Measurements from ENCODE around the gene KRTAP29-1. TPM values are rescaled to one million over a fixed set of nuclear protein-coding genes. Genes with fewer than 3 reads are reported as not detected.

Gene KRTAP29-1
- total and polyA plus RNA-seq, 8 donors = not detected

DNA sequence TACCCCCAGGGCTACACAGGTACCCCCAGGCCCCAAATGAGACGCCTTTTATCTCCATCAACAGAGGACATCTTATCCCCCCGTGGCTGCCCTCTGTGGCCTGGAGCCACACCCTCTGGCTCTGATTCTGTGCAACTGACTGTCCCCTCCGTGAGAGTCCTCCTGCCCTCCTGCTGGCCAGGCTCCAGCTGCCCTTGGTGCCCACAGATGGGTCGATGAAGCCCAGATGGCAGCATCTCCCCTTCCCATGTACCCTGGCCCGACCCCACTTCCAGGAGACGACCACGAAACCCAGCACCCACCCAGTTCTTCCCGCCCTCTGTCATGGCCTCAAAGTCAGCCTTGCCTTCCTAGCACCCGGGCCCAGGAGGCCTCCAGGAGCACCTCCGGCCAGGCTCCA lies 22.5 kb upstream of the KRTAP29-1 start:
- H3K4me3 ChIP-seq = no peak overlapping the region
- no peaks in the 10 kb centered on the region for H3K9me3 ChIP-seq
- H3K36me3 ChIP-seq = no peaks in the 10 kb centered on the region
- no peaks in the 10 kb centered on the region for H3K4me1 ChIP-seq
- intact Hi-C loops (cut with DNase I) = loop anchor here in 1 of 3 donors (5.0 kb wide), 1 partner anchor 418 kb away; no protein-coding TSS in a partner anchor
- TF ChIP-seq, protein P1, sequence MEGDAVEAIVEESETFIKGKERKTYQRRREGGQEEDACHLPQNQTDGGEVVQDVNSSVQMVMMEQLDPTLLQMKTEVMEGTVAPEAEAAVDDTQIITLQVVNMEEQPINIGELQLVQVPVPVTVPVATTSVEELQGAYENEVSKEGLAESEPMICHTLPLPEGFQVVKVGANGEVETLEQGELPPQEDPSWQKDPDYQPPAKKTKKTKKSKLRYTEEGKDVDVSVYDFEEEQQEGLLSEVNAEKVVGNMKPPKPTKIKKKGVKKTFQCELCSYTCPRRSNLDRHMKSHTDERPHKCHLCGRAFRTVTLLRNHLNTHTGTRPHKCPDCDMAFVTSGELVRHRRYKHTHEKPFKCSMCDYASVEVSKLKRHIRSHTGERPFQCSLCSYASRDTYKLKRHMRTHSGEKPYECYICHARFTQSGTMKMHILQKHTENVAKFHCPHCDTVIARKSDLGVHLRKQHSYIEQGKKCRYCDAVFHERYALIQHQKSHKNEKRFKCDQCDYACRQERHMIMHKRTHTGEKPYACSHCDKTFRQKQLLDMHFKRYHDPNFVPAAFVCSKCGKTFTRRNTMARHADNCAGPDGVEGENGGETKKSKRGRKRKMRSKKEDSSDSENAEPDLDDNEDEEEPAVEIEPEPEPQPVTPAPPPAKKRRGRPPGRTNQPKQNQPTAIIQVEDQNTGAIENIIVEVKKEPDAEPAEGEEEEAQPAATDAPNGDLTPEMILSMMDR (IDR thresholded peaks at IDR 0.05) = no peak
- H3K27me3 ChIP-seq = no peaks in the 10 kb centered on the region
- FAIRE-seq = no peak
- no peak overlapping the region for H3K27ac ChIP-seq
- 58 to 72% methylated on average over 10 of the region's 10 CpGs for WGBS, 2 donors
- peak in 1 of 6 donors; percentile 39 for DNase-seq
- no peak for ATAC-seq

DNA sequence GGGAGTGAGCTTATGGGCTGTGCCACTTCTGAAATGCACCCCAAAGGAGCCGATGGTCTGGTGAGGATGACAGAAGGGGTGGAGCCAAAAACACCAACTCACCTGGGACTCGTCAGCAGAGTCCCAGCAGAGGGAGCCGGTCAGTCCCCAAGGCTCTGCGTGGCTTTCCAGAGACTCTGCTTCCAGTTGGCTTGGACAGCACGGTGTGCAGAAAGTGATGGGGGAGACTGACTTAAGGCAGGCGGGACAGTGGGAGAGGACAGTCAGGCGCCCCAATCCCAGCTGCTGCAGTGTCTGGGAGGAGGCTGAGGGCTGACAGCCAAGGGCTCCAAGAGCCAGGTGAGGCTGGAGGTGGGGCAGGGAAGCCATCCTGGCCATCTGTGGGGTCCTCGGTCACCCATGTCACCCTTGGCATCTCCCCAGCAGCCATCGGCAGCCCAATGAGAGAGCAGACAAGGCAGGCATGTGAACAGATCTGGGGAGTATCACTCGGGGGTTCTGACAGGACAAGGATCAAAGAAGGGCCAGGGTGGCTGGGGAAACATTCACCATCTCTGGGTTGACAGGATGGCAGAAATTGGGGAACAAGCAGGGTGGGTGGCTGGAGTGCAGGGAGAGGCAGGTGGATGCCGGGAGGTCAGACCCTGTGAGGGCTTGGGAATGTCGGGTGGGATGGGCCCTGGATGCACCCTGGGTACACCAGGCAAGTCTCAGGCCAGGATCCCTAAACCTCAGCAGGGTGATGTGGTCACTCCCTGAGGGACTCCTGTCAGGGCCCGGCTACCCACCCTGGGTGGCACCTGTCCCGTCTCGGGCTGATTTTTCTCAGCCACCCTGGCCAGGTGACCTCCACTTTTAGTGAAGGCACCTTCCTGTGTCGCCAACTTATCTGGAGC lies 21.8 kb upstream of the KRTAP29-1 start:
- Histone ChIP-seq H3K36me3 (no peaks in the 10 kb centered on the region), H3K9me3 (no peaks in the 10 kb centered on the region), H3K4me3 (no peak overlapping the region), H3K27me3 (no peaks in the 10 kb centered on the region), H3K27ac (no peak overlapping the region), H3K4me1 (no peaks in the 10 kb centered on the region)
- DNase-seq (peak in 1 of 6 donors; percentile 43), FAIRE-seq (no peak), ATAC-seq (peak in 3 of 4 donors; percentile 58 to 75 (median 71))
- intact Hi-C loops (cut with DNase I) = loop anchor here in 1 of 3 donors (5.0 kb wide), 1 partner anchor 417 kb away; no protein-coding TSS in a partner anchor
- TF ChIP-seq, protein P1 (IDR thresholded peaks at IDR 0.05) = no peak
- WGBS, 2 donors = 38 to 42% methylated on average over 15 to 16 of the region's 16 CpGs

DNA sequence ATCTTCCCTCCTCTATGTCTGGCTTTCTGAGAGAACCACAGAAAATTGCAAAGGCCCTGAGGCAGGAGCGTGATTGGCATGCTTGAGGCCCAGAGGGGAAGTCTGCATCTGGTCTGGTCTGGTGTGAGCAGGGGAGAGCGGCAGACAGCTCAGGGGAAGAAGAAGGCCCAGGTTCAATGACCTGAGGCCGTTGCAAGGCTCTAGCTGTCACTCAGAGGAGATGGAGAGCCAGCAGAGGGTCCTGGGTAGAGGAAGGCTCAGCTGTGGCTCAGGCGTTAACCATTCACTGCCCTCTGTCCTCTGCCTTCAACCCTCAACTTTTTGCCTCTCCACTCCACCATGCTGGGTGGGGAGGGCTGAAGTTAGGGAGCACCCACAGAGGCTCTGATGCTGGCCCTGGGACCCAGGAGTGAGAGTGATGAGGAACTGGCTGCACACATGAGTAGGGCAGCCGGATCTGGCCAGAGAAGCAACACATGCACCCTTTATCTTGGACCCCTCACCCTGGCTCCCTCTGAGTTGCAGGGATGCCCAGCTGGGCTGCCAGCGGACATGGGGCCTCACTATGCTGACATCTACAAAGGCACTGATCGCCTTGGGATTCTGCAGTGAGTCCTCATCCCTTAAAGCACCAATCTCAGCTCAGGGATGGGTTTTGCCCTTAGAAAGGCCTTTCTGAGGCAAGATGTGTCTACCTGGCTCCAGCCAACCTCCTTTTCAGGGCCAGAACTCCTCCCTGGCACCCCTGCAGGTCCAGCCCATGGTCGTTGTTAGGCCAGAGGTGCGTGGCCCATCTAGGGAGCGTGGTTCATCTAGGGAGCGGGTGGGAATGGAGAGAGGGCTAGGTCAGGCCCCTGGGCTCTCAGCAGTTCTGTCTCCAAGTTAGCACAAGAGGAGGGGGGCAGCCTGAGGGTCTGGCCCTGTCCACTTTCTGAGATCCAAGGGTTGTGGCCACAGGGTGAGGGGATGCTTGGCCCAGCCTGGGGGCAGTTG lies 20.5 kb upstream of the KRTAP29-1 start:
- FAIRE-seq = no peak
- Histone ChIP-seq H3K9me3 (no peaks in the 10 kb centered on the region), H3K27me3 (no peaks in the 10 kb centered on the region), H3K36me3 (no peaks in the 10 kb centered on the region), H3K4me3 (no peak overlapping the region), H3K27ac (no peak overlapping the region), H3K4me1 (no peaks in the 10 kb centered on the region)
- ATAC-seq = no peak
- TF ChIP-seq, protein P1 (IDR thresholded peaks at IDR 0.05) = no peak
- intact Hi-C loops (cut with DNase I) = no loop called here
- DNase-seq = no peak
- WGBS, 2 donors = 80 to 84% methylated on average over 11 of the region's 11 CpGs

DNA sequence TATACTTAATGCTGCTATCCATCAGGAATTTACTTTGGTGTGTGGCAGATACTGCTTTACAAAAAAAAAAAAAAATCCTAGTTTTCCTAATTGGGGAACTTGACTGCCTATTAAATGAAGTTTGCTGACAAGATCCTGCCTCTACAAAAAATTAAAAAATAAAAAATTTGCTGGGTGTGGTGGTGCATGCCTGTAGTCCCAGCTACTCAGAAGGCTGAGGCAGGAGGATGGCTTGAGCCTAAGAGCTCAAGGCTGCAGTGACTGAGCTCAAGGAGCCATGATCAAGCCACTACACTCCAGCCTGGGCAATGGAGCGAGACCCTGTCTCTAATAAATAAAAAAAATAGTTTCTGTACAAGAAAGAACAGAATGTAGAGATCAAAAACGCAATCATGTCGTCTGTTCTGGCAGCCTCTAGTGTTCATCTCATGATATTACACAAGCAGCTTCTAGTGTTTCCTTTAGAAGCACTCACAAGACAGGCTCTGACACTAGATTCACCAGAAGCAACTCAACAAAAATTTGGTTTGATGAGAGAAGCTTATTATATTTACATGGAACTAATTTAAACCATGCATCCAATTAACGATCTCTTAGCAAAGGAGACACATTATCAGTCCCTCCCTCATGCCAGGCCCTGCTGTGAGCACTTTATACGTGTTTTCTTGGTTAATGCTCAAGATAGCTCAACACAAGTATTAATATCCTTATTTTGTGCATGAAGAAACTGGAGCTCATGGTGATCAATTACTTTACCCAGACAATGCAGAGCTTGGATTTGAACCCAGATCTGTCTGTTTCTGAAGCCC lies 19.6 kb upstream of the KRTAP29-1 start:
- Histone ChIP-seq H3K9me3 (no peaks in the 10 kb centered on the region), H3K27ac (no peak overlapping the region), H3K4me3 (no peak overlapping the region), H3K27me3 (no peaks in the 10 kb centered on the region), H3K36me3 (no peaks in the 10 kb centered on the region), H3K4me1 (no peaks in the 10 kb centered on the region)
- intact Hi-C loops (cut with DNase I) = no loop called here
- TF ChIP-seq, protein P1 (IDR thresholded peaks at IDR 0.05) = peak; percentile 14 to 70 (median 52)
- WGBS, 2 donors = 31% methylated on average over 5 of the region's 5 CpGs
- peak in 3 of 4 donors; percentile 74 to 84 (median 74) for ATAC-seq
- DNase-seq = no peak
- FAIRE-seq = no peak
